Epithelial cell of esophagus (primary cell): ENCODE results near the gene EHD1.
"Not testable (repeated sequence)": the region's sequence is repeated elsewhere in the genome, so short reads cannot be mapped to it uniquely, and the experiment has no call there.

Source experiments
- DNase-seq: peaks from one replicate; pipeline ENCODE4 v3.0.0; 2010; ENCODE audit warnings: low read depth
- H3K4me3 ChIP-seq: 2 replicates; pipeline ENCODE4 v1.5.1; 2011; ENCODE audit warnings: mild to moderate bottlenecking, low read length, control low read depth
- TF ChIP-seq, protein P1 (sequence below): IDR thresholded peaks from 2 replicates; pipeline ENCODE4 v1.5.1; 2011; ENCODE audit warnings: low read depth, mild to moderate bottlenecking, low read length, control low read depth, inconsistent platforms; ENCODE audit not compliant: insufficient read depth; ENCODE audit errors: missing control alignments

EHD1 gene

DNA sequence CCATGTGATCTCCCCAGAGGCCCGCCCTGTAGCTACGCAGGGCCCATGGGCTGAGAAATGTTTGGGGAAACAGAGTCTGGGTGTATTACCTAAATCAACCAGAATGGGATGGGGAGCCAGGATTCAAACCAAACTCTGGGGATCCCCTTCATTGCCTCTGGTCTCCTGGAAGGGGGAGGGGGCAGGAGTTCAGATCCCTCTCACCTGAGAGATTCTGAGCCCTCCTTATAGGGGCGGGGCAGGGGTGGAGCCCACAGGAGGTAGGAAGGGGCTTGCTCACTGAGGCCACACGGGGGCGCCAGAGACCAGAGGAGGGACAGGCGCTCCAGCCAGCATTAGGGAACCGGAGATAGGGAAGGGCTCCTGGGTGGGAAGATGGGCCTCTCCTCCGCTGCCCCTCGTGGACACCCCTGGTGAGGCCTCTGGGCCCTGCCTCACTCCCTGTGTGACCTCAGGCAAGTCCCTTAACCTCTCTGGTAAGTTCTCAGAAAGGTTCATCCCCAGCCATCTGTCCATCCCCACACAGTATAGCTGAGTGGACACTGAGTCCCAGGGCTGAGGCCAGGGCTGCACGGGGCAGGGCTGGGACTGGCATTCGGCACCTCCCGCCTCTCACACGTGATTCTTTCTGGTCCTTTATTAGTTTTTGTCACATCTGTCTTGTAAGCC lies 31.3 kb downstream of the EHD1 start:
- TF ChIP-seq, protein P1, sequence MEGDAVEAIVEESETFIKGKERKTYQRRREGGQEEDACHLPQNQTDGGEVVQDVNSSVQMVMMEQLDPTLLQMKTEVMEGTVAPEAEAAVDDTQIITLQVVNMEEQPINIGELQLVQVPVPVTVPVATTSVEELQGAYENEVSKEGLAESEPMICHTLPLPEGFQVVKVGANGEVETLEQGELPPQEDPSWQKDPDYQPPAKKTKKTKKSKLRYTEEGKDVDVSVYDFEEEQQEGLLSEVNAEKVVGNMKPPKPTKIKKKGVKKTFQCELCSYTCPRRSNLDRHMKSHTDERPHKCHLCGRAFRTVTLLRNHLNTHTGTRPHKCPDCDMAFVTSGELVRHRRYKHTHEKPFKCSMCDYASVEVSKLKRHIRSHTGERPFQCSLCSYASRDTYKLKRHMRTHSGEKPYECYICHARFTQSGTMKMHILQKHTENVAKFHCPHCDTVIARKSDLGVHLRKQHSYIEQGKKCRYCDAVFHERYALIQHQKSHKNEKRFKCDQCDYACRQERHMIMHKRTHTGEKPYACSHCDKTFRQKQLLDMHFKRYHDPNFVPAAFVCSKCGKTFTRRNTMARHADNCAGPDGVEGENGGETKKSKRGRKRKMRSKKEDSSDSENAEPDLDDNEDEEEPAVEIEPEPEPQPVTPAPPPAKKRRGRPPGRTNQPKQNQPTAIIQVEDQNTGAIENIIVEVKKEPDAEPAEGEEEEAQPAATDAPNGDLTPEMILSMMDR = peak; percentile 85
- peak; percentile 89 for DNase-seq
- no peak overlapping the region for H3K4me3 ChIP-seq

DNA sequence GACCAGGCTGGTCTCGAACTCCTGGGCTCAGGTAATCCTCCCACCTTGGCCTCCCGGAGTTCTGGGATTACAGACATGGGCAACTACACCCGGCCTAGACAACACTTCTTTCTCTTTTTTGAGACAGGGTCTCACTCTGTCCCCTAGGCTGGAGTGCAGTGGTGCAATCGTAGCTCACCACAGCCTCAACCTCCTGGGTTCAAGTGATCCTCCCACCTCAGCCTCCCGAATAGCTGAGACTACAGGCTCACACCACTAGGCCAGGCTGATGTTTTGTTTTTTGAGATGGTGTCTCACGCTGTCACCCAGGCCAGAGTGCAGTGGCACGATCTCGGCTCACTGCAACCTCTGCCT lies 32.7 kb downstream of the EHD1 start:
- not testable (repeated sequence) for H3K4me3 ChIP-seq, DNase-seq

DNA sequence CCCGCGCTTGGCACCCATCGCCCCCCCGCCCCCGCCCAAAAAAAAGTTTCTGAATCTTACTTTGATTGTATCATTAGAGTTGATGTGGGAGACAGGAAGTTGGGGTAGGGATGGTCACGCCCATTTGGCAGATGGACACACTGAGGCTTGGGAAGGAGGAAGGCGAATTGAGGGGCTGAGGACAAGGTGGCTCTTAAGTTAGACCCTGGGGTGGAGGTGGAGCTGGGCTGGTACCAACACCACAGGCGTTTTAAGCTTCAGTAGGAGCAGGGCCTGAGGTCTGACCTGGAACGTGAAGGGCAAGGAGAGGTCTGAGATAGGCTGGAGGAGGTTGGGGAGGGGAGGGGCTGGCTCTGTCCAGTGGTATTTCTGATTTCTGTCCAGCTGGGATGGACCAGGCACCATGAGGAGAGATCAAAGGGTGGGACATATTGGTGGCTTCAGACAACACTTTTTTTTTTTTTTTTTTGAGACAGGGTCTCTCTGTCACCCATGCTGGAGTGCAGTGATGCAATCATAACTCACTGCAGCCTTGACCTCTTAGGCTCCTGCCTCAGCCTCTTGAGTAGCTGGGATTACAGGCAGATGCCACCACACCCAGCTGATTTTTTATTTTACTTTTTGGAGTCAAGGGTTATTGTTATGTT lies 33.2 kb downstream of the EHD1 start:
- peak overlapping the region; percentile 48 for H3K4me3 ChIP-seq
- TF ChIP-seq, protein P1 = no peak
- no peak for DNase-seq

DNA sequence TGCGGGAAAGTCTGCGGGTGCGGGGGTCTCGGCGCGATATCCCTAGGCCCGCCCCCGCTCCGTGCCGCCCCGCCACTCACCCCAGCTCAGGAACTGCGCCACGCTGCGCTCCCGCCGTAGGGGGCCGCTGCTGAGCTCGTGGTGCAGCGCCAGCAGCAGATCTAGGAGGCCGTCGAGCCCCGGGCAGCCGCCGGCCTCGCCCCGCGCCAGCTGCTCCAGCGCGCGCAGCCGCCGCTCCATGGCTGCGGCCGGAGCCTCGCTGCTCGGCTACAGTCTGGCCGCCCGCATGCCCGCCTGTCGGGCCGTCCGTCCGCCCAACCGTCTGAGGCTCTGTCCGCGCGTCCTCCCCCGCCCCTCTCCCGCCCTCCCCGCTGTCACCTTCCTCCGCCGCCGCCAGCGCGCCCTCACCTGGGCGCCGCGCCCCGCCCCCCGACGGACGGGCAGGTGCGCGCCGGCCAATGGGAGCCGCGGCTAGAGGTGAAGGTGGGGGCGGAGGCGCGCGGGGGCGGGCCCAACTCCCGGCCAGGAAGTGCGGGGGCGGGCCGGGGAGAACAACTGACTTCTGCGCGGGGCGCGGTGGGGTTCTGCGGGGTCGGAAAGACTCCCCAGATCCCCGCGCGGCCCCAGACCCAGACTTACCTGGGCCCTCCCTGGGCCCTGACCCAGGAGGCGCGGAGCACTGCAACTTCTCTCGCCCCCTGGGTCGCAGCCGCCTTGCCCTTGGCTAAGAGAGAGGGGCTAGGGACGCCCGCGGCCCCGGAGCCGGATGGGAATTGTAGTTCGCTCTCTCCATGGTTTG lies 33.9 kb downstream of the EHD1 start, which contains the start of gene CDC42BPG:
Gene CDC42BPG (minus strand): TSS at position 324 of the 799 bp plus-strand sequence. CDS start 84 bp downstream, at position 240.
- DNase-seq = peak; percentile 92
- peak within 1 kb of the TSS; percentile 82 for H3K4me3 ChIP-seq
- TF ChIP-seq, protein P1 = peak; percentile 48

DNA sequence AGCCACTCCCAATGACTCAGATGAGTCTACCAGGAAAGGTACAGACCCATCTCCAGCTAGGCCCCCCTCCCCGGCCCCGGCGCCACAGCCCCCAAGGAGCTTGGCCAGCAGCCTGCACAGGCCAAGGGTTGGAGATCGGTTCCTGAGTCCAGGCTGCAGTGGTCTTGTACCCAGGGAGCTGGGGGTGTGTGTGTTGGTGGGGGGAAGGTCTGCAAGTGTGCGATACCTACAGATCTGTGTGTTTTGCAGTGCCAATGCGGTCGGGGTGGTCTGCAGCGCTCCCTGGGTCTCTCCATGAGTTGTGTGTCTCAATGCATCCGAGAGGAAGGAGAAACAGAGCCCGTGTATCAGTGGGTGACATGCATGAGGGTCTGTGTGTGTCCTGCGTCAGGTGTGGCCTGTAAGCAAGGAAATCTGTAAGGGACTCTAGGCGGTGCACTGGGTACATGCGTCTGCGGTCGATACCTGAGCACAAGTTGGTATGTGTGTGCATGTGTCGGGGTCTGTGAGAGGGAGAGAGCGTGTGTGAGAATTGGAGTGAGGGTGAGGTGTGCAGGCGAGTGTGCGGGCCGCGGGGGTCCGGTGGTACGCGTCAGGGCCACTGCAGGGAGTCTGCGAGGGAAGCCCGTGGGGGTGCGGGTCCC lies 34.6 kb downstream of the EHD1 start:
- peak; percentile 37 for DNase-seq
- TF ChIP-seq, protein P1 = no peak
- H3K4me3 ChIP-seq = peak overlapping the region; percentile 82

DNA sequence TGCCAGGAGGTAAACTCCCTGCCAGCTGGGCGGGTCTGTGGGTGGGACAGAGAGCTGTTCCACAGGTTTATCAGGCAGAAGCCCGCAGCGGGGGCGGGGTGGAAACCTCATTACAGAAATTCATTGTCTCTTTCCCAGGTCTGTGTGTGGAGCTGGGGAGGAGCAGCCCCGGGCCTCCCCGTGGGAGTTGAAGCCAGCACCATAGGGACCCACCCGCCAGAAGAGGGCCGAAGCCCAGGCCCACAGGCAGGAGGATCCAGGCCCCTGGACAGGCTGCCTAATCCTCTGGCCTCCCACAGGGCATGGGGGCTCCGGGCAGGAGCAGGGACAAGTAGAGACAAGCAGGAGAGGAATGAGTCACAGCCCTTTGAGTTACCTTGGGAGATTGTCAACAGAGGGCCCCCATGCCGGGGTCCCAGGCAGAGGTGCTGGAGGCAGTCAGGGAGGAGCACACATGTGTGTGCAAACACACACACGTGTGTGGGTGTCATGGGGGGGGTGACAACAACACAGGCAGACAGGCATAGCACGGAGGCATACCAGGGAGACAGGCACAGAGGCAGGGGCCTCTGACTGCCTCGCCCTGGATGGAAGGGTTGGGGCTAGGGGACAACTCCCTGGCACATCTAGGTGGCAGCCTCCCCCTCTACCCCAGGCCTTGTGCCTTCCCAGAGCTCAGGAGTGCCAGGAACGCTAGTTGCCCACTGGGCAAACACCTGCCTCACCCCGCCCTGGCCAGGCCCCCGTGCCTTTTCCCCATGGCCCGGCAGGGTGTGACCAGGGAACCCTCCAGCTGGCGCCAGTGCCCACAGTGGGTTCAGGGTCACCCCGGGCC lies 35.4 kb downstream of the EHD1 start:
- H3K4me3 ChIP-seq = peak overlapping the region; percentile 82
- TF ChIP-seq, protein P1 = no peak
- peak; percentile 88 for DNase-seq
